K562 (cell line): ENCODE data around the gene SCRN2. TPM values are rescaled to one million over a fixed set of nuclear protein-coding genes. Genes with fewer than 3 reads are reported as not detected.

Experiments
- BACH1 ChIP-seq: fragments of 200-800 bp; sonication (Bioruptor generic); IDR thresholded peaks from 2 replicates; pipeline ENCODE4 v1.6.1; 2016; ENCODE audit warnings: missing genetic modification characterization, missing compliant biosample characterization
- CHCHD3 ChIP-seq: fragments of 250-450 bp; sonication (Bioruptor Pico); IDR thresholded peaks from 2 replicates; pipeline ENCODE4 v2.1.2; 2022; ENCODE audit warnings: mild to moderate bottlenecking
- DACH1 ChIP-seq: fragments of 450-650 bp; IDR thresholded peaks from 2 replicates; pipeline ENCODE4 v1.6.1; 2018; ENCODE audit not compliant: partially characterized antibody
- ELK3 ChIP-seq: fragments of 450-650 bp; formaldehyde crosslinking; IDR thresholded peaks from 2 replicates; pipeline ENCODE4 v1.4.0; 2020; ENCODE audit warnings: mild to moderate bottlenecking
- FOXK1 ChIP-seq: sonication (generic); formaldehyde crosslinking; IDR thresholded peaks from 2 replicates; pipeline ENCODE4 v1.8.0; 2022; ENCODE audit warnings: missing genetic modification reagents, mild to moderate bottlenecking, borderline replicate concordance
- HDGF ChIP-seq: fragments of 450-650 bp; IDR thresholded peaks from 2 replicates; pipeline ENCODE4 v1.6.1; 2016
- KAT7 ChIP-seq: sonication (generic); formaldehyde crosslinking; IDR thresholded peaks from 2 replicates; pipeline ENCODE4 v1.8.0; 2022; ENCODE audit warnings: missing genetic modification reagents, mild to moderate bottlenecking, borderline replicate concordance
- KAT8 ChIP-seq: fragments of 450-650 bp; IDR thresholded peaks from 2 replicates; pipeline ENCODE4 v1.6.1; 2016; ENCODE audit warnings: low read depth, mild to moderate bottlenecking
- KLF10 ChIP-seq: fragments of 250-450 bp; sonication (Bioruptor Pico); IDR thresholded peaks from 2 replicates; pipeline ENCODE4 v1.6.1; 2021; ENCODE audit warnings: matching md5 sums
- MAFK ChIP-seq: IDR thresholded peaks from 2 replicates; pipeline ENCODE4 v1.6.1; 2011; ENCODE audit warnings: low read length, improper control_type of control experiment
- MLX ChIP-seq, 2 experiments: fragments of 450-650 bp in 1 of 2; sonication (generic) in 1 of 2; formaldehyde crosslinking; conservative IDR thresholded peaks; 2 replicates each; pipeline versions ENCODE4 v1.4.0 to v1.8.1; 2020 to 2022; ENCODE audit warnings: mild to moderate bottlenecking in 1 of 2, missing genetic modification reagents in 1 of 2
- MTA3 ChIP-seq: fragments of 450-650 bp; formaldehyde crosslinking; IDR thresholded peaks from 2 replicates; pipeline ENCODE4 v1.6.1; 2017; ENCODE audit warnings: mild to moderate bottlenecking, borderline replicate concordance
- NCOR1 ChIP-seq: fragments of 450-650 bp; IDR thresholded peaks from 2 replicates; pipeline ENCODE4 v1.6.1; 2016; ENCODE audit warnings: mild to moderate bottlenecking, moderate library complexity
- NONO ChIP-seq, 2 experiments: fragments of 200-400 bp in 1 of 2; fragments of 450-650 bp in 1 of 2; formaldehyde crosslinking in 1 of 2; IDR thresholded peaks; 2 replicates each; pipeline ENCODE4 v1.6.1; 2017; ENCODE audit warnings: low read depth in 2 of 2, mild to moderate bottlenecking in 2 of 2, moderate library complexity in 2 of 2, low read length in 1 of 2
- NR3C1 ChIP-seq: sonication (generic); formaldehyde crosslinking; IDR thresholded peaks from 2 replicates; pipeline ENCODE4 v1.8.1; 2022; ENCODE audit warnings: missing genetic modification reagents
- POLR2A ChIP-seq: fragments of 450-650 bp; conservative IDR thresholded peaks from 2 replicates; pipeline ENCODE4 v1.6.1; 2016
- PREB ChIP-seq: sonication (generic); formaldehyde crosslinking; IDR thresholded peaks from 2 replicates; pipeline ENCODE4 v1.8.1; 2023; ENCODE audit warnings: mild to moderate bottlenecking, missing genetic modification reagents
- RFX1 ChIP-seq: fragments of 450-650 bp; IDR thresholded peaks from 2 replicates; pipeline ENCODE4 v1.6.1; 2016; ENCODE audit warnings: mild to moderate bottlenecking, moderate library complexity
- SETDB1 ChIP-seq: IDR thresholded peaks from one replicate; pipeline ENCODE4 v1.6.1; 2012; ENCODE audit warnings: low read length, control low read depth, inconsistent platforms
- SMARCA5 ChIP-seq: fragments of 450-650 bp; IDR thresholded peaks from 2 replicates; pipeline ENCODE4 v1.6.1; 2016
- TCF7 ChIP-seq: sonication (generic); IDR thresholded peaks from 2 replicates; pipeline ENCODE4 v1.6.1; 2016; ENCODE audit warnings: antibody characterized with exemption, borderline replicate concordance
- ZBTB43 ChIP-seq: sonication (generic); formaldehyde crosslinking; IDR thresholded peaks from 2 replicates; pipeline ENCODE4 v1.8.0; 2023; ENCODE audit warnings: mild to moderate bottlenecking, missing genetic modification reagents
- ZFP1 ChIP-seq: fragments of 450-650 bp; formaldehyde crosslinking; IDR thresholded peaks from 2 replicates; pipeline ENCODE4 v1.4.0; 2020; ENCODE audit warnings: mild to moderate bottlenecking, mixed read lengths
- ZFPM2 ChIP-seq: fragments of 250-450 bp; sonication (Bioruptor Pico); IDR thresholded peaks from 2 replicates; pipeline ENCODE4 v1.5.1; 2022; ENCODE audit warnings: mild to moderate bottlenecking
- ZNF512 ChIP-seq: IDR thresholded peaks from 2 replicates; pipeline ENCODE4 v1.6.1; 2016; ENCODE audit warnings: missing genetic modification characterization, missing compliant biosample characterization
- ZSCAN29 ChIP-seq: fragments of 450-650 bp; IDR thresholded peaks from 2 replicates; pipeline ENCODE4 v1.6.1; 2017
- ZSCAN32 ChIP-seq: fragments of 450-650 bp; formaldehyde crosslinking; IDR thresholded peaks from 2 replicates; pipeline ENCODE4 v1.4.0; 2020; ENCODE audit warnings: mild to moderate bottlenecking, moderate library complexity
- polyA plus RNA-seq, 8 experiments: library from polyadenylated mRNA; depleted of rRNA in 4 of 8; stranded (reverse) in 5 of 8; unstranded in 3 of 8; fragments of >200 nt; fragmentation: Nextera tagmentation in 2 of 8; fragmentation: Illumina TruSeq in 1 of 8; extraction: Ambion mirVana in 2 of 8; extraction: Trizol in 1 of 8; gene quantifications; 2 replicates each; pipeline versions ENCODE4 v1.2.1 to v1.2.3, GENCODE V29; 2011 to 2014; ENCODE audit warnings: inconsistent platforms in 1 of 8, missing spikeins in 1 of 8
- total RNA-seq, 7 experiments: library from RNA; depleted of rRNA in 6 of 7; stranded (reverse); fragments of >200 nt in 6 of 7; fragmentation: Illumina TruSeq in 2 of 7; extraction: Trizol in 2 of 7; gene quantifications; 2 replicates each; pipeline versions ENCODE4 v1.2.1 to v1.2.3, GENCODE V29; 2011 to 2021; ENCODE audit warnings: low replicate concordance in 1 of 7

The SCRN2 gene
- total and polyA plus RNA-seq, 9 of the 15 experiments (the other 6 are each of a cell fraction or from before 2014, with no cell fraction given) = 0.25 to 32.9 (median 13.6) TPM

- no peak for TF ChIP-seq ZSCAN32 (CRISPR knock-in tag)
- no peak for TF ChIP-seq ZFP1 (CRISPR knock-in tag)
- TF ChIP-seq NCOR1 = no peak
- peak; percentile 73; the same call in 1 of the 2 replicates for TF ChIP-seq PREB (CRISPR knock-in tag)
- TF ChIP-seq DACH1 = no peak
- no peak for TF ChIP-seq RFX1
- no peak for TF ChIP-seq MLX (CRISPR knock-in tag; conservative IDR thresholded peaks at IDR 0.05)
- no peak for TF ChIP-seq SMARCA5
- no peak for TF ChIP-seq BACH1 (tag)
- TF ChIP-seq SETDB1 = no peak
- no peak for TF ChIP-seq KAT8
- no peak for TF ChIP-seq MAFK
- no peak for TF ChIP-seq ZBTB43 (CRISPR knock-in tag)
- TF ChIP-seq KLF10 (CRISPR knock-in tag) = no peak
- TF ChIP-seq CHCHD3 = no peak
- TF ChIP-seq HDGF = peak; percentile 65; the same call in 1 of the 2 replicates
- no peak for TF ChIP-seq NR3C1 (CRISPR knock-in tag)
- no peak for TF ChIP-seq TCF7
- no peak for TF ChIP-seq ZFPM2 (CRISPR knock-in tag)
- no peak for TF ChIP-seq ZSCAN29
- no peak for TF ChIP-seq ZNF512 (tag)
- no peak for TF ChIP-seq ELK3 (CRISPR knock-in tag)
- TF ChIP-seq NONO (IDR thresholded peaks at IDR 0.05; ENCODE audit: low read depth in 2 of 2, low read length in 1 of 2) = no peak
- TF ChIP-seq MTA3 = peak; percentile 58; the same call in 1 of the 2 replicates
- TF ChIP-seq POLR2A = peak; percentile 75
- TF ChIP-seq KAT7 (CRISPR knock-in tag) = peak; percentile 92; the same call in 1 of the 2 replicates
- no peak for TF ChIP-seq FOXK1 (CRISPR knock-in tag)
Observed at GRCh38 chr17:47840742-47841487, at the start of gene SCRN2 (continued).
